Measurements from ENCODE around the gene KRT34. TPM values are rescaled to one million over a fixed set of nuclear protein-coding genes. Genes with fewer than 3 reads are reported as not detected.
A peak's percentile ranks its signal among the peaks of the same experiment; 100 is the strongest.

KRT34 gene
- polyA plus RNA-seq, 1 of the 3 experiments (the other 2 are of a cell fraction), result 0.08 TPM

- TF ChIP-seq RXRA (IDR thresholded peaks at IDR 0.05; ENCODE audit: borderline replicate concordance, low read depth) (no peak), MXI1 (IDR thresholded peaks at IDR 0.05; ENCODE audit: low read depth, low read length) (no peak)
- Histone ChIP-seq H3K9me3 (no peaks in the 10 kb centered on the region), H3K79me2 (ENCODE audit: insufficient read depth) (no peaks in the 10 kb centered on the region), H3K4me3 (ENCODE audit: low read depth in 2 of 2, low read length in 1 of 2) (no peak overlapping the region), H3F3A (replicated peaks; ENCODE audit: insufficient read depth) (peaks cover 4% of the 10 kb centered on the region), H3K27me3 (ENCODE audit: insufficient read depth) (no peaks in the 10 kb centered on the region), H3K9me2 (no peaks in the 10 kb centered on the region), H4K20me1 (ENCODE audit: insufficient read depth) (no peaks in the 10 kb centered on the region), H2AFZ (ENCODE audit: low read depth) (no peak overlapping the region), H3K9ac (no peak overlapping the region), H3K36me3 (replicated peaks in 1 of 2; ENCODE audit: control insufficient read depth in 1 of 2, insufficient read depth in 2 of 2, low read length in 1 of 2) (no peaks in the 10 kb centered on the region), H3K4me2 (0 out of 2 replicates have a peak overlapping the region, but pooled peaks have one; percentile 34), H3K4me1 (ENCODE audit: control insufficient read depth in 1 of 2, insufficient read depth in 2 of 2, low read depth in 1 of 2, low read length in 1 of 2) (peaks cover 0 to 33% of the 10 kb centered on the region in 2 experiments; a peak in 2 of 4 replicates), H3K27ac (ENCODE audit: low read depth in 2 of 2, low read length in 1 of 2) (no peak overlapping the region)
- no peak for DNase-seq
- WGBS (ENCODE audit: low lambda C conversion rate), result 60% methylated on average over 4 of the region's 4 CpGs
- CTCF ChIA-PET, result no interaction called here
- POLR2A ChIA-PET, result no interaction called here
These were observed 39.5 kb upstream of the KRT34 start for GRCh38 chr17:41421617-41422016.

DNA sequence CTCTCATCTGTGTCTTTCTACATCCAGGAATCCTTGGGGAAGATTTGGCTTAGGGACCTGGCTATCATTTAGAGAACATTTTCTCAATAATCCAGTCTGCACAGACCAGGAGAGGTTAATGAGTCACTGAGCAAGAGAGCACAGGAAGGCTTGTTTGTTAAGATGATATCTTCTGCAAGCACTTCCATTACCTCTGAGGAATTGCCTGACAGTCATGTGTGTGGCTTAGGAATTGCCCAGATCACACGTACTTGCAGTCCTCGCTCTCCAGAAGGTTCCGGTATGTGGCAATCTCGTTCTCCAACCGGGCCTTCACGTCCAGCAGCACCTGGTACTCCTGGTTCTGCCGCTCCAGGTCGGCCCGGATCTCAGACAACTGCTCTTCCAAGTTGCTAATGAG is 39.0 kb upstream of the KRT34 start:
- Histone ChIP-seq H3K27ac (ENCODE audit: low read depth in 2 of 2, low read length in 1 of 2) (peak overlapping the region in 1 of 2 experiments; percentile 35; a peak in 2 of 4 replicates), H2AFZ (ENCODE audit: low read depth) (no peak overlapping the region), H3K4me3 (ENCODE audit: low read depth in 2 of 2, low read length in 1 of 2) (no peak overlapping the region), H3K36me3 (replicated peaks in 1 of 2; ENCODE audit: control insufficient read depth in 1 of 2, insufficient read depth in 2 of 2, low read length in 1 of 2) (no peaks in the 10 kb centered on the region), H3K4me2 (peak overlapping the region; percentile 34), H3K79me2 (ENCODE audit: insufficient read depth) (no peaks in the 10 kb centered on the region), H3K9me3 (no peaks in the 10 kb centered on the region), H3K9ac (no peak overlapping the region), H3K9me2 (no peaks in the 10 kb centered on the region), H3F3A (replicated peaks; ENCODE audit: insufficient read depth) (peaks cover 4% of the 10 kb centered on the region), H3K27me3 (ENCODE audit: insufficient read depth) (no peaks in the 10 kb centered on the region), H3K4me1 (ENCODE audit: control insufficient read depth in 1 of 2, insufficient read depth in 2 of 2, low read depth in 1 of 2, low read length in 1 of 2) (peaks cover 0 to 38% of the 10 kb centered on the region in 2 experiments; a peak in 2 of 4 replicates), H4K20me1 (ENCODE audit: insufficient read depth) (no peaks in the 10 kb centered on the region)
- CTCF ChIA-PET, result interaction anchor here (0.9 kb wide), 1 partner anchor 128 kb away, joined by 3 read pairs; no protein-coding TSS in a partner anchor
- no peak for DNase-seq
- 47% methylated on average over 9 of the region's 9 CpGs for WGBS (ENCODE audit: low lambda C conversion rate)
- POLR2A ChIA-PET, result no interaction called here
- TF ChIP-seq NFIC (IDR thresholded peaks at IDR 0.05; ENCODE audit: borderline replicate concordance), result 0 out of 2 replicates have a peak, but pooled peaks have one; percentile 20
- TF ChIP-seq TAF1 (IDR thresholded peaks at IDR 0.05; ENCODE audit: borderline replicate concordance, low read depth, low read length), result no peak
- TF ChIP-seq TCF12 (IDR thresholded peaks at IDR 0.05), result peak; percentile 17; the same call in 1 of the 2 replicates
- peak; percentile 41; the same call in 1 of the 2 replicates for TF ChIP-seq MAX (IDR thresholded peaks at IDR 0.05; ENCODE audit: low read depth)
- no peak for TF ChIP-seq CHD2 (IDR thresholded peaks at IDR 0.05; ENCODE audit: low read length, partially characterized antibody)
- TF ChIP-seq EP300 (IDR thresholded peaks at IDR 0.05; ENCODE audit: borderline replicate concordance in 1 of 2, low read depth in 1 of 2, low read length in 1 of 2), result peak in 1 of 2 experiments; percentile 26; a peak in 1 of 4 replicates
- TF ChIP-seq, protein P1, sequence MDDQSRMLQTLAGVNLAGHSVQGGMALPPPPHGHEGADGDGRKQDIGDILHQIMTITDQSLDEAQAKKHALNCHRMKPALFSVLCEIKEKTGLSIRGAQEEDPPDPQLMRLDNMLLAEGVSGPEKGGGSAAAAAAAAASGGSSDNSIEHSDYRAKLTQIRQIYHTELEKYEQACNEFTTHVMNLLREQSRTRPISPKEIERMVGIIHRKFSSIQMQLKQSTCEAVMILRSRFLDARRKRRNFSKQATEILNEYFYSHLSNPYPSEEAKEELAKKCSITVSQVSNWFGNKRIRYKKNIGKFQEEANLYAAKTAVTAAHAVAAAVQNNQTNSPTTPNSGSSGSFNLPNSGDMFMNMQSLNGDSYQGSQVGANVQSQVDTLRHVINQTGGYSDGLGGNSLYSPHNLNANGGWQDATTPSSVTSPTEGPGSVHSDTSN (IDR thresholded peaks at IDR 0.05), result 0 out of 2 replicates have a peak, but pooled peaks have one; percentile 26
- peak; percentile 39; the same call in 1 of the 2 replicates for TF ChIP-seq JUND (IDR thresholded peaks at IDR 0.05)
- TF ChIP-seq FOSL2 (IDR thresholded peaks at IDR 0.05; ENCODE audit: borderline replicate concordance, low read depth), result peak; percentile 56
